Neural crest cell (in vitro differentiated cells): ENCODE results near the gene MYOZ2. TPM values are rescaled to one million over a fixed set of nuclear protein-coding genes. Genes with fewer than 3 reads are reported as not detected.

Source experiments
- DNase-seq: peaks from one replicate; pipeline ENCODE4 v3.0.0; 2021; ENCODE audit warnings: low read depth, mixed read lengths, low spot score
- H3K27ac Mint-ChIP-seq: one replicate; pipeline ENCODE4 v1.8.0; 2021; ENCODE audit warnings: mild to moderate bottlenecking, mixed read lengths; ENCODE audit not compliant: unreplicated experiment
- H3K27me3 Mint-ChIP-seq: 2 replicates; pipeline ENCODE4 v1.8.0; 2021; ENCODE audit warnings: low read depth, mild to moderate bottlenecking, mixed read lengths
- H3K36me3 Mint-ChIP-seq: 2 replicates; pipeline ENCODE4 v1.8.0; 2021; ENCODE audit warnings: low read depth, mild to moderate bottlenecking, mixed read lengths
- H3K4me1 Mint-ChIP-seq: 2 replicates; pipeline ENCODE4 v1.8.0; 2021; ENCODE audit warnings: mixed read lengths
- H3K4me3 Mint-ChIP-seq: one replicate; pipeline ENCODE4 v1.8.0; 2021; ENCODE audit warnings: mild to moderate bottlenecking, mixed read lengths
- H3K9me3 Mint-ChIP-seq: 2 replicates; pipeline ENCODE4 v1.8.0; 2021; ENCODE audit warnings: mixed read lengths
- CTCF ChIP-seq: fragments of 200-600 bp; sonication (generic); conservative IDR thresholded peaks from 2 replicates; pipeline ENCODE4 v1.5.0; 2021; ENCODE audit warnings: antibody characterized with exemption, mild to moderate bottlenecking
- total RNA-seq: library from RNA; stranded (reverse); gene quantifications from 2 replicates; pipeline ENCODE4 v1.2.1, GENCODE V29; 2021

The MYOZ2 gene
- total RNA-seq, 1 donor from 2014 or later, result not detected

GRCh38 chr4:119232286-119232685 lies 96.7 kb downstream of the MYOZ2 start:
- Mint-ChIP-seq H3K36me3 (no peaks in the 10 kb centered on the region), H3K9me3 (no peaks in the 10 kb centered on the region), H3K4me3 (no peak overlapping the region), H3K4me1 (peaks cover 8% of the 10 kb centered on the region), H3K27me3 (no peaks in the 10 kb centered on the region), H3K27ac (no peak overlapping the region)
- TF ChIP-seq CTCF, result no peak
- no peak for DNase-seq

GRCh38 chr4:119233191-119233590 lies 97.6 kb downstream of the MYOZ2 start:
- no peak overlapping the region for H3K4me3 Mint-ChIP-seq
- H3K27me3 Mint-ChIP-seq, result no peaks in the 10 kb centered on the region
- DNase-seq, result no peak
- H3K27ac Mint-ChIP-seq, result no peak overlapping the region
- no peaks in the 10 kb centered on the region for H3K9me3 Mint-ChIP-seq
- H3K36me3 Mint-ChIP-seq, result no peaks in the 10 kb centered on the region
- no peak for TF ChIP-seq CTCF
- peaks cover 8% of the 10 kb centered on the region for H3K4me1 Mint-ChIP-seq

GRCh38 chr4:119233750-119234149 lies 98.1 kb downstream of the MYOZ2 start:
- Mint-ChIP-seq H3K36me3 (no peaks in the 10 kb centered on the region), H3K4me3 (no peak overlapping the region), H3K27me3 (no peaks in the 10 kb centered on the region), H3K9me3 (no peaks in the 10 kb centered on the region), H3K4me1 (peaks cover 8% of the 10 kb centered on the region), H3K27ac (no peak overlapping the region)
- TF ChIP-seq CTCF, result no peak
- no peak for DNase-seq

- H3K4me1 Mint-ChIP-seq, result peaks cover 8% of the 10 kb centered on the region
- no peak overlapping the region for H3K4me3 Mint-ChIP-seq
- H3K27ac Mint-ChIP-seq, result no peak overlapping the region
- no peaks in the 10 kb centered on the region for H3K9me3 Mint-ChIP-seq
- no peaks in the 10 kb centered on the region for H3K27me3 Mint-ChIP-seq
- no peak for DNase-seq
- no peak for TF ChIP-seq CTCF
- no peaks in the 10 kb centered on the region for H3K36me3 Mint-ChIP-seq
Observed at GRCh38 chr4:119237201-119237600, 101.6 kb downstream of the MYOZ2 start.

Other genes with a start within 250 kb of the MYOZ2 start
- gene SYNPO2, start 247.0 kb upstream of the MYOZ2 start, total RNA-seq, result 0.07 and 0.18 TPM in 2 replicates
- 6.4 and 7.1 TPM in 2 replicates for gene USP53, start 76.9 kb downstream of the MYOZ2 start, total RNA-seq
- not detected in 2 replicates for gene FABP2, start 186.3 kb downstream of the MYOZ2 start, total RNA-seq